GM10248 (cell line): ENCODE results near the gene PXT1.

Experiments
- CTCF ChIA-PET: fragments of 300-600 bp; sonication (Branson Sonifier 250); formaldehyde crosslinking; extraction: SDS; loops from one replicate; lab custom pipeline; 2021; ENCODE audit warnings: antibody characterized with exemption; lab: Yijun Ruan, JAX
- POLR2A ChIA-PET: fragments of 350-650 bp; sonication (Branson Sonifier 250); formaldehyde crosslinking; extraction: SDS; loops from one replicate; lab custom pipeline; 2020; ENCODE audit warnings: antibody characterized with exemption; lab: Yijun Ruan, JAX
- DNase-seq: peaks from one replicate; pipeline ENCODE4 v3.0.0; 2012; ENCODE audit errors: extremely low spot score
- CTCF ChIP-seq: IDR thresholded peaks from 2 replicates; pipeline ENCODE4 v1.5.1; 2012; ENCODE audit warnings: mild to moderate bottlenecking, low read depth; ENCODE audit errors: extremely low read depth, missing control alignments, control extremely low read depth

Gene PXT1

GRCh38 chr6:36384095-36384494, 58.6 kb downstream of the PXT1 start:
- DNase-seq: no peak
- ChIA-PET CTCF (interaction anchor here (1.0 to 1.6 kb wide), 2 partner anchors 10 to 82 kb away, joined by 3 to 5 read pairs; no protein-coding TSS in a partner anchor), POLR2A (no interaction called here)
- no peak for TF ChIP-seq CTCF

- ChIA-PET CTCF (interaction anchor here (1.2 to 1.6 kb wide), 2 partner anchors 43 to 81 kb away, joined by 5 to 6 read pairs; no protein-coding TSS in a partner anchor), POLR2A (no interaction called here)
Observed at GRCh38 chr6:36383606-36384005, 59.0 kb downstream of the PXT1 start.

GRCh38 chr6:36382976-36383375, 59.7 kb downstream of the PXT1 start:
- POLR2A ChIA-PET: no interaction called here
- TF ChIP-seq CTCF: no peak
- no peak for DNase-seq
- CTCF ChIA-PET: interaction anchor here (1.1 to 4.6 kb wide), 5 partner anchors 12 to 81 kb away, joined by 3 to 29 read pairs (median 5); no protein-coding TSS in a partner anchor

More at GRCh38 chr6:36383606-36384005, 59.0 kb downstream of the PXT1 start:
- no peak for TF ChIP-seq CTCF
- DNase-seq: no peak

GRCh38 chr6:36381502-36382389, 60.9 kb downstream of the PXT1 start:
- POLR2A ChIA-PET: no interaction called here
- DNase-seq: no peak
- TF ChIP-seq CTCF: no peak
- CTCF ChIA-PET: interaction anchor here (1.1 to 4.6 kb wide), 8 partner anchors 10 to 287 kb away, joined by 3 to 29 read pairs (median 5); no protein-coding TSS in a partner anchor

- TF ChIP-seq CTCF: no peak
- POLR2A ChIA-PET: no interaction called here
- DNase-seq: no peak
- CTCF ChIA-PET: interaction anchor here (1.0 to 4.6 kb wide), 7 partner anchors 8 to 353 kb away, joined by 3 to 29 read pairs (median 4); partner anchors contain the start of gene MAPK14
Observed at GRCh38 chr6:36380166-36380565, 62.5 kb downstream of the PXT1 start.

- DNase-seq: no peak
- ChIA-PET POLR2A (no interaction called here), CTCF (interaction anchor here (4.6 kb wide), 1 partner anchor 19 kb away, joined by 29 read pairs; no protein-coding TSS in a partner anchor)
- TF ChIP-seq CTCF: no peak
Observed at GRCh38 chr6:36378936-36379335, 63.7 kb downstream of the PXT1 start.
